SH-SY5Y (cell line): ENCODE results near the gene ZDHHC16.

ENCODE experiments used
- GATA2 ChIP-seq: IDR thresholded peaks from 2 replicates; pipeline ENCODE4 v1.6.1; 2011; ENCODE audit warnings: mild to moderate bottlenecking, low read depth, low read length
- GATA3 ChIP-seq: IDR thresholded peaks from 2 replicates; pipeline ENCODE4 v1.6.1; 2011; ENCODE audit warnings: low read depth, mild to moderate bottlenecking, low read length, moderate library complexity

DNA sequence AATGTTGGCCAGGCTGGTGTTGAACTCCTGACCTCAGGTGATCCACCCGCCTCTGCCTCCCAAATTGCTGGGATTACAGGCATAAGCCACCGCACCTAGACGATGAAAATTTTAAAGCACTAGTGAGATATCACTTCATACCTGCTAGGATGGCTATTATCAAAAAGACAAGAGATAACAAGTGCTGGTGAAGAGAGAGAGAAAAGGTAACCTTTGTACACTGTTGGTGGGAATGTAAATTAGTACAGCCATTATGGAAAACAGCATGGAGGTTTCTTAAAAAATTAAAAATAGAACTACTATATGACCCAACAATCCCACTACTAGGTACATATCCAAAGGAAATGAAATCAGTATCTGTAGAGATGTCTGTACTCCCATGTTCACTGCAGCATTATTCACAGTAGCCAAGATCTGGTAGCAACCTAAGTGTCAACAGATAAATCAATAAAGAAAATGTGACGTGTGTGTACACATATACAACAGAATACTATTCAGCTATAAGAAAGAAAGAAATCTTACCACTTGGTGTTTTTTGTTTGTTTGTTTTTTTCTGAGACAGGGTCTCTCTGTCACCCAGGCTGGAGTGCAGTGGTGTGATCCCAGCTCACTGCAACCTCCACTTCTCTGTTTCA is 39.8 kb downstream of the ZDHHC16 start:
- TF ChIP-seq GATA2: no peak
- TF ChIP-seq GATA3: no peak
